GM12864 (cell line): ENCODE data around the gene ICAM1.

Experiments used
- DNase-seq: peaks from one replicate; pipeline ENCODE4 v3.0.0-alpha.2; 2011; ENCODE audit warnings: low read depth
- H3K4me3 ChIP-seq: 2 replicates; pipeline ENCODE4 v1.5.1; 2011; ENCODE audit warnings: mild to moderate bottlenecking, low read depth, low read length, control low read depth
- TF ChIP-seq, protein P1 (sequence below): IDR thresholded peaks from 2 replicates; pipeline ENCODE4 v1.5.1; 2011; ENCODE audit warnings: low read depth, mild to moderate bottlenecking, moderate library complexity, low read length, control low read depth, inconsistent platforms; ENCODE audit errors: missing control alignments

ICAM1 gene

GRCh38 chr19:10321417-10321797 lies 50.5 kb downstream of the ICAM1 start:
- no peak for DNase-seq
- H3K4me3 ChIP-seq = no peak overlapping the region
- TF ChIP-seq, protein P1, sequence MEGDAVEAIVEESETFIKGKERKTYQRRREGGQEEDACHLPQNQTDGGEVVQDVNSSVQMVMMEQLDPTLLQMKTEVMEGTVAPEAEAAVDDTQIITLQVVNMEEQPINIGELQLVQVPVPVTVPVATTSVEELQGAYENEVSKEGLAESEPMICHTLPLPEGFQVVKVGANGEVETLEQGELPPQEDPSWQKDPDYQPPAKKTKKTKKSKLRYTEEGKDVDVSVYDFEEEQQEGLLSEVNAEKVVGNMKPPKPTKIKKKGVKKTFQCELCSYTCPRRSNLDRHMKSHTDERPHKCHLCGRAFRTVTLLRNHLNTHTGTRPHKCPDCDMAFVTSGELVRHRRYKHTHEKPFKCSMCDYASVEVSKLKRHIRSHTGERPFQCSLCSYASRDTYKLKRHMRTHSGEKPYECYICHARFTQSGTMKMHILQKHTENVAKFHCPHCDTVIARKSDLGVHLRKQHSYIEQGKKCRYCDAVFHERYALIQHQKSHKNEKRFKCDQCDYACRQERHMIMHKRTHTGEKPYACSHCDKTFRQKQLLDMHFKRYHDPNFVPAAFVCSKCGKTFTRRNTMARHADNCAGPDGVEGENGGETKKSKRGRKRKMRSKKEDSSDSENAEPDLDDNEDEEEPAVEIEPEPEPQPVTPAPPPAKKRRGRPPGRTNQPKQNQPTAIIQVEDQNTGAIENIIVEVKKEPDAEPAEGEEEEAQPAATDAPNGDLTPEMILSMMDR = no peak

GRCh38 chr19:10321874-10322835 lies 51.2 kb downstream of the ICAM1 start:
- TF ChIP-seq, protein P1 = no peak
- DNase-seq = no peak
- H3K4me3 ChIP-seq = no peak overlapping the region

- no peak overlapping the region for H3K4me3 ChIP-seq
- DNase-seq = no peak
- TF ChIP-seq, protein P1 = no peak
Observed at GRCh38 chr19:10325732-10326131, 54.8 kb downstream of the ICAM1 start.

GRCh38 chr19:10327793-10328192 lies 56.9 kb downstream of the ICAM1 start:
- DNase-seq = no peak
- H3K4me3 ChIP-seq = no peak overlapping the region
- TF ChIP-seq, protein P1 = no peak

DNA sequence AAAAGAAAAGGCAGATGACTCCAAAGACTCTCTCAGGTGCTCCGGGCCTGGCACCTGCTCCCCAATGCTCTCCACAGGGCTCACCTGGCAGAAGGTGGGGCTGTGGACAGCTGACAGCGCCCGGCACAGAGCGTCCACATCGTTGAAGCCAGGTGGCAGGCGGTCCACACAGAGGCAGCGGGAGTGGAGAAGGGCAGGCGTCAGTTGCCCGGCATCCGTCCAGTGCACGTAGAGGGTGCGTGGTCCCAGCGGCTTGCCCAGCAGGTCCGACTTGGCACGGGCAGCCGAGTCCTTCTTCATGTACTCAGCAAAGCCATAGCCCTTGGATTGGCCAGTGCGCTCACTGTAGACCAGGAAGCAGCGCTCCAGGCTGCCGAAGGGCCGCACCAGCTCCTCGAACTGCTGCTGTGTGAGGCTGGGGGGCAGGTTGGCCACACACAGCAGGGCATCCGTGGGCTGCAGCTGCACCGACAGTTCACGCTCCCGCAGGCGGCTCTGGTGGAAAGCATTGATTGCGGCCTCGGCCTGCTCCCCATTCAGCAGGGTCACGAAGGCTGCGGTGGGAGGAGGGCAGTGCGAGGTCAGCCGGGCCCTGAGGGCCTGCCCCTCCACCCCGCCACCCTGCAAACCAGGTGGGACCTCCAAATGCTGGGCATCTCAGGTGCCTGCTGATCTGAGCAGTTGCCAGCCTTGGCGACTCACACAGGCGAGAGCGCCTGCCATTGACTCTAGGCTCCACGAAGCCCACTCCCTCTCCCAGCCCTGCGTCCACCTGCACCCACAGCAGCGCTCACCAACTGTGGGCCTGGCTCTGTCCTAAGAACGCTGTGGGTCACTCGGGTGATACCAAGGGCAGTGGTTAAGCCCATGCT lies 57.9 kb downstream of the ICAM1 start:
- DNase-seq = no peak
- TF ChIP-seq, protein P1 = no peak
- H3K4me3 ChIP-seq = no peak overlapping the region

- no peak overlapping the region for H3K4me3 ChIP-seq
- no peak for DNase-seq
- TF ChIP-seq, protein P1 = no peak
Observed at GRCh38 chr19:10329555-10329954, 58.6 kb downstream of the ICAM1 start.
